DLD1 (cell line): Measurements from ENCODE around the gene SGMS1.
"Not testable (repeated sequence)": the region's sequence is repeated elsewhere in the genome, so short reads cannot be mapped to it uniquely, and the experiment has no call there.

ENCODE experiments used
- in situ Hi-C: cut with HindIII; loops from 2 replicates; pipeline ENCODE4 v1.10.0; 2017; ENCODE audit warnings: low sequenced_read_pairs

The SGMS1 gene

GRCh38 chr10:50431791-50432190 is 192.0 kb downstream of the SGMS1 start:
- in situ Hi-C loops, result no loop called here

GRCh38 chr10:50431133-50431532 is 192.6 kb downstream of the SGMS1 start:
- in situ Hi-C loops, result no loop called here

GRCh38 chr10:50426485-50426884 is 197.3 kb downstream of the SGMS1 start:
- in situ Hi-C loops, result no loop called here

GRCh38 chr10:50425215-50425614 is 198.5 kb downstream of the SGMS1 start:
- in situ Hi-C loops, result not testable (repeated sequence)

- in situ Hi-C loops, result no loop called here
These were observed 200.3 kb downstream of the SGMS1 start for GRCh38 chr10:50423448-50423847.

- in situ Hi-C loops, result no loop called here
These were observed 201.5 kb downstream of the SGMS1 start for GRCh38 chr10:50422259-50422658.

- in situ Hi-C loops, result no loop called here
These were observed 202.6 kb downstream of the SGMS1 start for GRCh38 chr10:50421026-50421719.

GRCh38 chr10:50420196-50420595 is 203.6 kb downstream of the SGMS1 start:
- in situ Hi-C loops, result no loop called here

- in situ Hi-C loops, result no loop called here
These were observed 204.0 kb downstream of the SGMS1 start for GRCh38 chr10:50419756-50420155.

GRCh38 chr10:50419091-50419490 is 204.7 kb downstream of the SGMS1 start:
- in situ Hi-C loops, result no loop called here

GRCh38 chr10:50417886-50418830 is 205.6 kb downstream of the SGMS1 start:
- in situ Hi-C loops, result no loop called here

- in situ Hi-C loops, result no loop called here
These were observed 206.3 kb downstream of the SGMS1 start for GRCh38 chr10:50417486-50417885.

GRCh38 chr10:50416881-50417280 is 206.9 kb downstream of the SGMS1 start:
- in situ Hi-C loops, result no loop called here

GRCh38 chr10:50416181-50416824 is 207.5 kb downstream of the SGMS1 start:
- in situ Hi-C loops, result no loop called here

- in situ Hi-C loops, result no loop called here
These were observed 208.5 kb downstream of the SGMS1 start for GRCh38 chr10:50415292-50415691.

GRCh38 chr10:50410066-50410811 is 213.5 kb downstream of the SGMS1 start:
- in situ Hi-C loops, result no loop called here

- in situ Hi-C loops, result no loop called here
These were observed 216.5 kb downstream of the SGMS1 start for GRCh38 chr10:50407076-50407801.

GRCh38 chr10:50406457-50407070 is 217.2 kb downstream of the SGMS1 start:
- in situ Hi-C loops, result no loop called here

GRCh38 chr10:50405723-50406122 is 218.0 kb downstream of the SGMS1 start:
- in situ Hi-C loops, result no loop called here
